LNCAP (cell line): Measurements from ENCODE around the gene PAOX.

Experiments
- TF ChIP-seq, protein P1 (sequence below): fragments of 450-650 bp; IDR thresholded peaks from 2 replicates; pipeline ENCODE4 v1.5.1; 2017; ENCODE audit warnings: mild to moderate bottlenecking

PAOX gene

DNA sequence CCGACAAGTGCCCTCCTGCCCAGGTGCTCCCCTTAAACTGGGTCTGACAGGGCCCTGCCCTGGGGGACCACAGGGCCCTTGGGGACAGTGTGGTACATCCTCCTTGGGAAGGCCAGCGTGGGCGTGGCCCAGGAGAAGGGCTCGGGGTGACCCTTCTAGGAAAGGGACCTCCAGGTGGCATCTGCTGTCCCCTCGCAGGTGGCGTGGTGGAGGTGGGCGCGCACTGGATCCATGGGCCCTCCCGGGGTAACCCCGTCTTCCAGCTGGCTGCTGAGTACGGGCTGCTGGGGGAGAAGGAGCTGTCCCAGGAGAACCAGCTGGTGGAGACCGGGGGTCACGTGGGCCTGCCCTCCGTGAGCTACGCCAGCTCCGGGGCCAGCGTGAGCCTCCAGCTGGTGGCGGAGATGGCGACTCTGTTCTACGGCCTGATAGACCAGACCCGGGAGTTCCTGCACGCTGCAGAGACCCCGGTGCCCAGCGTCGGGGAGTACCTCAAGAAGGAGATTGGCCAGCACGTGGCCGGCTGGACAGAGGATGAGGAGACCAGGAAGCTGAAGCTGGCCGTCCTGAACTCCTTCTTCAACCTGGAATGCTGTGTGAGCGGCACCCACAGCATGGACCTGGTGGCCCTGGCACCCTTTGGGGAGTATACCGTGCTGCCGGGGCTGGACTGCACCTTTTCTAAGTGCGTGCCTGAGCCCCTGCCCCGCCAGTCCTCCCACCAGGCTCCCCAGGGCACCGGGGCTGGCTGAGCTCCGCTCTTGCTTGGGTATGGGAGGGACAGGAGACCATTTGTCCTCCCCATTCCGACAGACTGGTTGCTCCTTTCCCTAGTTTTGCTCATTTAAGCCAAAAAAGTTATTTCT is 972 bp downstream of the PAOX start:
- TF ChIP-seq, protein P1, sequence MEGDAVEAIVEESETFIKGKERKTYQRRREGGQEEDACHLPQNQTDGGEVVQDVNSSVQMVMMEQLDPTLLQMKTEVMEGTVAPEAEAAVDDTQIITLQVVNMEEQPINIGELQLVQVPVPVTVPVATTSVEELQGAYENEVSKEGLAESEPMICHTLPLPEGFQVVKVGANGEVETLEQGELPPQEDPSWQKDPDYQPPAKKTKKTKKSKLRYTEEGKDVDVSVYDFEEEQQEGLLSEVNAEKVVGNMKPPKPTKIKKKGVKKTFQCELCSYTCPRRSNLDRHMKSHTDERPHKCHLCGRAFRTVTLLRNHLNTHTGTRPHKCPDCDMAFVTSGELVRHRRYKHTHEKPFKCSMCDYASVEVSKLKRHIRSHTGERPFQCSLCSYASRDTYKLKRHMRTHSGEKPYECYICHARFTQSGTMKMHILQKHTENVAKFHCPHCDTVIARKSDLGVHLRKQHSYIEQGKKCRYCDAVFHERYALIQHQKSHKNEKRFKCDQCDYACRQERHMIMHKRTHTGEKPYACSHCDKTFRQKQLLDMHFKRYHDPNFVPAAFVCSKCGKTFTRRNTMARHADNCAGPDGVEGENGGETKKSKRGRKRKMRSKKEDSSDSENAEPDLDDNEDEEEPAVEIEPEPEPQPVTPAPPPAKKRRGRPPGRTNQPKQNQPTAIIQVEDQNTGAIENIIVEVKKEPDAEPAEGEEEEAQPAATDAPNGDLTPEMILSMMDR = no peak

DNA sequence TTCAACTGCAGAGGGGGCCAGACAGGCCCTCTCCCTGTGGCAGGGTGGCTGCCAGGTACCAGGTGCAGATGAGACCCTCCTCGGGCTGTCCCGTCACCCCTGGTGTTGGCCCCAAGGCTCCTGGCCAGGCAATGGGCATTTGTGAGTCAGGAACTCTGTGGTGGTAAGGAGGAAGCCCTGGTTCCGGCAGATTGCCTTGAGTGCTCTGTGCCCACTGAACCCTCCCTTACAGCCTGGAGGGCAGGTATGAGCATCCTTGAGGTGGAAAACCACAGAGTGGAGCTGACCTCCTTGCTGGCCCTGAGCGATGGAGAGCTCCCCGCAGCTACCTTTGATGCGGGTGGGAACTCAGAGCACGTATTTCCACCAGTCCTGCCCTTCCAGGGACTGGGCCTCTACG is 2.0 kb downstream of the PAOX start:
- TF ChIP-seq, protein P1 = no peak

DNA sequence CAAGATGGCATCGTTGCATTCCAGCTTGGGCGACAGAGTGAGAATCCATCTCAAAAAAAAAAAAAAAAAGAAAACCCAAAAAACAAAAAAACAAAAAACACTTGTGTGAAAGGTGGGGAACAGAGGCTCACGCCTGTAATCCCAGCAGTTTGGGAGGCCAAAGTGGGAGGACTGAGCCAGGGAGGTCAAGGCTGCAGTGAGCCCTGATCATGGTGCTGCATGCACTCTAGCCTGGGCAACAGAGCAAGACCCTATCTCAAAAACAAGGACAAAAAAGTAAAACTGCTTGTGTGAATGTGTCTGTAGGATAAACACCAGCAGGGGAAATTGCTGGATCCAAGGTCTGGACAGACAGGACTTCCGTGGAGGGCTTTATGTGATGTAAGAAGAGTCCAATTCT is 4.5 kb downstream of the PAOX start:
- TF ChIP-seq, protein P1 = no peak

- TF ChIP-seq, protein P1 = no peak
These were observed 5.0 kb downstream of the PAOX start for GRCh38 chr10:133384071-133384470.

DNA sequence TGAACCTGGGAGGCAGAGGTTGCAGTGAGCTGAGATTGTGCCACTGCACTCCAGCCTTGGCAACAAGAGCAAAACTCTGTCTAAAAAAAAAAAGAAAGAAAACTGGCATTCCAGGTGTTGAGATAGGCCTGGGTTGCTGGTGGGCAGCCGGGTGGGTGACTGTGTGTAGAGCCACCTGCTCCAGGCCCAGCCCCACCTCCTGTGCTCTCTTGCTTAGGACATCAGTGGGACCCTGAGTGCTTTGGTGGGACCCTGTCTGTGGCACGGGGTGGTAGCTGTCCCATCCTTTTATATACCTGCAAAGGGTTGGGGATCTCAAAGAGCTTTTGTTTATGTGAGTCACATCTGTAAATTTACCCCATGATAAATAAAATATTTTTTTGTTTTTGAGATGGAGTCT is 6.2 kb downstream of the PAOX start:
- TF ChIP-seq, protein P1 = no peak

GRCh38 chr10:133388236-133388972 is 9.3 kb downstream of the PAOX start:
- TF ChIP-seq, protein P1 = no peak

DNA sequence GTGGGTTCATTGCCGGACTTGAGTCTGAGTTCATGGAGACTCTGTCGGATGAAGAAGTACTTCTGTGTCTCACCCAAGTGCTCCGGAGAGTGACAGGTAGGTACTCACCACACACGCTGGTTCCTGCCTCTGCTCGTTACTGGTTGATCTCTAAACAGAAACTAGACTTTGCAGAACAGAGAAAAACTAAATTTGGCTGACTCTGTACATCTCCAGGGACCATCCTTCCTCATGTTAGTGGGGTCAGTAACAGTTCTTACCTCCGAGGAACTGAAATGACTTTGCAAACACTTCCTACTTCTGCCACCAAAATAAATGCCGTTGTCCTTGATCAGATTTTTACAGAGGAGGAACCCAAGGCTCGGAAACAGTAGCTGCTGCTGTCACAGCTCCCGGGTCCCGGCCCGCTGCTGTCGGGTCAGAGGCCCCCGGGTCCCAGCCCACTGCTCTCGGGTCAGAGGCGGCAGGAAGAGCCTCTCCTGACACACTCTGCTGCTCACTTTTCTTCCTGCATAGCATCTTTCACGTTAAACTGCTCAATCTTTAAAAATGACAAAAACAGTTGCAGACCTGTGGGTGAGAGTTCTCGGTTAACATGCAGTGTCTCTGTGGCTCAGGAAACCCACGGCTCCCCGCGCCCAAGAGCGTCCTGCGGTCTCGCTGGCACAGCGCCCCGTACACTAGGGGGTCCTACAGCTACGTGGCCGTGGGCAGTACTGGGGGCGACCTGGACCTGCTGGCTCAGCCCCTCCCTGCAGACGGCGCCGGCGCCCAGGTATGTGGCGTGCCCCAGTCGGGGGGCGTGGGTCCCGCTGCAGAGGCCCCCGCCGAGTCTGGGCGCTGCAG is 10.1 kb downstream of the PAOX start:
- TF ChIP-seq, protein P1 = no peak
